ENCODE data around the gene PKP1.

The PKP1 gene

DNA sequence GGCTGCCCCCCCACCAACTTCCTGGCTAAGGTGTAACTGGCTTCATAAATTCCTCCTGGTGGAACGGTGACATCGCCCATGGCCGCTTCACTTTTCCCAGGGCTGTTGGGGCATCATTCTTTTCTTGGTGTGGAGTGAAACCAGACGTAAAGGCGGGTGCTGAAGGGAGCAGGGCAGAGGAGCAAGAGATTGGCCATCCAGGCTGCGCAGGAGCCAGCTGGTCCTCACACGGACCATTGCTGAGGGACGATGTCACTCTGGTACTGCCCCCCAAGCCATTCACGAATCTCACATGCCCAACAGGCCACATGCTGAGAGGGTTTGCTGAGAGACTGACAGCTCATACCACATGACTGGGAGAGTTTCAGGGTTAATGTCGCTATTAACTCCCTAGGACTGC, 10.5 kb upstream of the PKP1 start:
- DNase-seq, result no peak
- no peaks in the 10 kb centered on the region for H3F3A ChIP-seq (ENCODE audit: insufficient read depth, low read length)
- H3K27me3 ChIP-seq (replicated peaks; ENCODE audit: insufficient read depth, low read length), result peaks cover 7% of the 10 kb centered on the region
- H3K9ac ChIP-seq (ENCODE audit: low read length), result no peak overlapping the region
- no peak overlapping the region for H2AFZ ChIP-seq (ENCODE audit: low read length)
- H3K36me3 ChIP-seq (replicated peaks; ENCODE audit: insufficient read depth, low read length), result no peaks in the 10 kb centered on the region
- H3K4me2 ChIP-seq (ENCODE audit: low read depth, low read length), result no peak overlapping the region
- no peaks in the 10 kb centered on the region for H3K9me3 ChIP-seq (replicated peaks; ENCODE audit: insufficient read depth, low read length)
- H3K9me2 ChIP-seq (replicated peaks; ENCODE audit: insufficient read depth, low read length), result no peaks in the 10 kb centered on the region
- no peaks in the 10 kb centered on the region for H3K4me1 ChIP-seq (ENCODE audit: low read length)
- no peak overlapping the region for H3K4me3 ChIP-seq (ENCODE audit: low read length)
- TF ChIP-seq EZH2phosphoT487 (IDR thresholded peaks at IDR 0.05; ENCODE audit: low read length) (no peak), EZH2 (optimal IDR thresholded peaks at IDR 0.05; ENCODE audit: low read depth, low read length) (no peak)
- TF ChIP-seq, protein P1, sequence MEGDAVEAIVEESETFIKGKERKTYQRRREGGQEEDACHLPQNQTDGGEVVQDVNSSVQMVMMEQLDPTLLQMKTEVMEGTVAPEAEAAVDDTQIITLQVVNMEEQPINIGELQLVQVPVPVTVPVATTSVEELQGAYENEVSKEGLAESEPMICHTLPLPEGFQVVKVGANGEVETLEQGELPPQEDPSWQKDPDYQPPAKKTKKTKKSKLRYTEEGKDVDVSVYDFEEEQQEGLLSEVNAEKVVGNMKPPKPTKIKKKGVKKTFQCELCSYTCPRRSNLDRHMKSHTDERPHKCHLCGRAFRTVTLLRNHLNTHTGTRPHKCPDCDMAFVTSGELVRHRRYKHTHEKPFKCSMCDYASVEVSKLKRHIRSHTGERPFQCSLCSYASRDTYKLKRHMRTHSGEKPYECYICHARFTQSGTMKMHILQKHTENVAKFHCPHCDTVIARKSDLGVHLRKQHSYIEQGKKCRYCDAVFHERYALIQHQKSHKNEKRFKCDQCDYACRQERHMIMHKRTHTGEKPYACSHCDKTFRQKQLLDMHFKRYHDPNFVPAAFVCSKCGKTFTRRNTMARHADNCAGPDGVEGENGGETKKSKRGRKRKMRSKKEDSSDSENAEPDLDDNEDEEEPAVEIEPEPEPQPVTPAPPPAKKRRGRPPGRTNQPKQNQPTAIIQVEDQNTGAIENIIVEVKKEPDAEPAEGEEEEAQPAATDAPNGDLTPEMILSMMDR (IDR thresholded peaks at IDR 0.05; ENCODE audit: low read length), result no peak
- no peak overlapping the region for H3K27ac ChIP-seq (ENCODE audit: low read length)
- H3K79me2 ChIP-seq (ENCODE audit: low read length), result no peaks in the 10 kb centered on the region
- H4K20me1 ChIP-seq (ENCODE audit: insufficient read depth, low read length), result no peaks in the 10 kb centered on the region

- no peak for DNase-seq
- Histone ChIP-seq H3K9me3 (replicated peaks; ENCODE audit: insufficient read depth, low read length) (no peaks in the 10 kb centered on the region), H4K20me1 (ENCODE audit: insufficient read depth, low read length) (no peaks in the 10 kb centered on the region), H3K4me3 (ENCODE audit: low read length) (no peak overlapping the region), H3K9me2 (replicated peaks; ENCODE audit: insufficient read depth, low read length) (no peaks in the 10 kb centered on the region), H3K4me2 (ENCODE audit: low read depth, low read length) (no peak overlapping the region), H3K27ac (ENCODE audit: low read length) (no peak overlapping the region), H3K36me3 (replicated peaks; ENCODE audit: insufficient read depth, low read length) (no peaks in the 10 kb centered on the region), H3K27me3 (replicated peaks; ENCODE audit: insufficient read depth, low read length) (peaks cover 7% of the 10 kb centered on the region; the same call in 1 of the 2 replicates), H3F3A (ENCODE audit: insufficient read depth, low read length) (no peaks in the 10 kb centered on the region), H2AFZ (ENCODE audit: low read length) (no peak overlapping the region), H3K79me2 (ENCODE audit: low read length) (no peaks in the 10 kb centered on the region), H3K9ac (ENCODE audit: low read length) (no peak overlapping the region), H3K4me1 (ENCODE audit: low read length) (no peaks in the 10 kb centered on the region)
- TF ChIP-seq EZH2 (optimal IDR thresholded peaks at IDR 0.05; ENCODE audit: low read depth, low read length) (no peak), EZH2phosphoT487 (IDR thresholded peaks at IDR 0.05; ENCODE audit: low read length) (no peak)
- TF ChIP-seq, protein P1 (IDR thresholded peaks at IDR 0.05; ENCODE audit: low read length), result no peak
Measured at GRCh38 chr1:201274616-201275252, 8.6 kb upstream of the PKP1 start.

GRCh38 chr1:201275253-201275666, 8.0 kb upstream of the PKP1 start:
- H3K9me2 ChIP-seq (replicated peaks; ENCODE audit: insufficient read depth, low read length), result no peaks in the 10 kb centered on the region
- H3K4me3 ChIP-seq (ENCODE audit: low read length), result no peak overlapping the region
- no peak for TF ChIP-seq EZH2phosphoT487 (IDR thresholded peaks at IDR 0.05; ENCODE audit: low read length)
- no peak for TF ChIP-seq EZH2 (optimal IDR thresholded peaks at IDR 0.05; ENCODE audit: low read depth, low read length)
- TF ChIP-seq, protein P1 (IDR thresholded peaks at IDR 0.05; ENCODE audit: low read length), result no peak
- no peak for DNase-seq
- peaks cover 7% of the 10 kb centered on the region; the same call in 1 of the 2 replicates for H3K27me3 ChIP-seq (replicated peaks; ENCODE audit: insufficient read depth, low read length)
- H3K4me2 ChIP-seq (ENCODE audit: low read depth, low read length), result no peak overlapping the region
- H3K79me2 ChIP-seq (ENCODE audit: low read length), result no peaks in the 10 kb centered on the region
- H3K27ac ChIP-seq (ENCODE audit: low read length), result no peak overlapping the region
- H3K9me3 ChIP-seq (replicated peaks; ENCODE audit: insufficient read depth, low read length), result no peaks in the 10 kb centered on the region
- no peaks in the 10 kb centered on the region for H3K4me1 ChIP-seq (ENCODE audit: low read length)
- no peak overlapping the region for H2AFZ ChIP-seq (ENCODE audit: low read length)
- no peak overlapping the region for H3K9ac ChIP-seq (ENCODE audit: low read length)
- H4K20me1 ChIP-seq (ENCODE audit: insufficient read depth, low read length), result no peaks in the 10 kb centered on the region
- H3F3A ChIP-seq (ENCODE audit: insufficient read depth, low read length), result no peaks in the 10 kb centered on the region
- no peaks in the 10 kb centered on the region for H3K36me3 ChIP-seq (replicated peaks; ENCODE audit: insufficient read depth, low read length)

Measured in MM.1S (cell line).